Measurements from ENCODE around the gene MIA3. TPM values are rescaled to one million over a fixed set of nuclear protein-coding genes. Genes with fewer than 3 reads are reported as not detected.

Gene MIA3
- total and polyA plus RNA-seq, 9 of the 15 experiments (the other 6 are each of a cell fraction or from before 2014, with no cell fraction given): 21.6 to 89.4 (median 40.8) TPM

DNA sequence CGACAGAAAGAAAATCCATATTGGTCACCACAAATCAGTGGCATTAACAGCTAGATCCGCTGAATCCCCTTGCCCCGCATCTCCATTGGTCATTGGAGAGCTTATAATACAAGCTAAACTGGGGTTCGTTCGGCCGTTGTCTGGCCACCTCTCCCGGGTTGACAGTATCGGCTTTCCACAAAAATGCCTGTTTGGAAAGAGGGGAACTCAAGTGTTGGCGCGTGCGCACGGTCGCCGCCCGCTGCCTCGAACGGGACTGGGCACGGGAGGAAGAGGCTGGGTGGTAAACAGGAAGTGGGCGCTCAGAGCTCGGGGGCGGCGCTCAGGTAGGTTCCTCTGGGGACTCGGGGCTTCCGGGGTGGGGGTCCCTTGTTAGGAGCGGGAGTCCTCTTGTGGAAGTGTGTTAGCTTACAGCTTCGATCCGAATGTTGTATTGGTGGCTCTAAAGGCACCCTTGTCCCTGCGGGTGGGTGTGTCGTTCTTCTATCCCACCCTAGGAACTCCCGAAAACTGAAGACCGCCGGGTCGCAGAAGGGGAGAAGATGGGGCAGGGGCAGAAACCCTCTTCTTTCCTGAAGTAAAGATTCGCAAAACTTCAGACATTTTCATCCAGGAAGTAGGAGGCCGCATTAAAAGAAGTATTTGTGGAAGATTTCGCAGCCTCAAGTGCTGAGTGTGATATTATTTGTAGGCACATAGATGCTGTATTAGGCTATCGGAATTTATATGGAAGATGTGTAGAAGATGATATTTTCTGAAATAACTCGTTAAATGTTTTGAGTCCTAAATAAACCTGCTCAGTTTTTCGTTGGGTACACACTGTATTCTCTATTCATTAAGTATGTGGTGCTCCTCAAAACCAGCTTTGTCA, 95.4 kb downstream of the MIA3 start (continued):
- TF ChIP-seq ZNF79 (CRISPR knock-in tag; IDR thresholded peaks at IDR 0.05; ENCODE audit: low read depth): no peak
- peak in 1 of 2 experiments; percentile 74; a peak in 2 of 4 replicates for TF ChIP-seq SIN3A (IDR thresholded peaks at IDR 0.05; ENCODE audit: borderline replicate concordance in 2 of 2, control insufficient read depth in 1 of 2, low read depth in 2 of 2, low read length in 2 of 2)
- TF ChIP-seq HMG20A (CRISPR knock-in tag; conservative IDR thresholded peaks at IDR 0.05): no peak
- no peak for TF ChIP-seq DIDO1 (tag; IDR thresholded peaks at IDR 0.05; ENCODE audit: low read depth)
- no peak for TF ChIP-seq IFI16 (CRISPR knock-in tag; IDR thresholded peaks at IDR 0.05)
- TF ChIP-seq MEIS2 (IDR thresholded peaks at IDR 0.05; ENCODE audit: partially characterized antibody): peak; percentile 64
- no peak for TF ChIP-seq ZFP1 (CRISPR knock-in tag; IDR thresholded peaks at IDR 0.05)
- TF ChIP-seq TRIM28 (IDR thresholded peaks at IDR 0.05): no peak
- no peak for TF ChIP-seq ZC3H11A (IDR thresholded peaks at IDR 0.05; ENCODE audit: low read depth, low read length)
- TF ChIP-seq ELF2 (CRISPR knock-in tag; IDR thresholded peaks at IDR 0.05): peak; percentile 84
- TF ChIP-seq THAP12 (CRISPR knock-in tag; IDR thresholded peaks at IDR 0.05): no peak
- no peak for TF ChIP-seq HNRNPUL1 (IDR thresholded peaks at IDR 0.05; ENCODE audit: low read length)
- TF ChIP-seq SMARCB1 (IDR thresholded peaks at IDR 0.05; ENCODE audit: insufficient read length, low read depth): no peak
- TF ChIP-seq ZNF134 (CRISPR knock-in tag; conservative IDR thresholded peaks at IDR 0.05): no peak
- no peak for TF ChIP-seq FIP1L1 (IDR thresholded peaks at IDR 0.05; ENCODE audit: low read depth, low read length, poor library complexity, severe bottlenecking)
- no peak for TF ChIP-seq ARID2 (IDR thresholded peaks at IDR 0.05)
- no peak for TF ChIP-seq NUFIP1 (IDR thresholded peaks at IDR 0.05; ENCODE audit: partially characterized antibody)
- TF ChIP-seq ZNF311 (CRISPR knock-in tag; IDR thresholded peaks at IDR 0.05): no peak
- no peak for TF ChIP-seq ZNF23 (CRISPR knock-in tag; IDR thresholded peaks at IDR 0.05)
- TF ChIP-seq ZNF76 (CRISPR knock-in tag; IDR thresholded peaks at IDR 0.05; ENCODE audit: borderline replicate concordance): no peak
- no peak for TF ChIP-seq KLF1 (tag; IDR thresholded peaks at IDR 0.05)
- no peak for TF ChIP-seq XRCC3 (IDR thresholded peaks at IDR 0.05)
- TF ChIP-seq STAT6 (CRISPR knock-in tag; IDR thresholded peaks at IDR 0.05): no peak; the same call in 1 of the 2 replicates
- no peak for TF ChIP-seq ZNF707 (CRISPR knock-in tag; conservative IDR thresholded peaks at IDR 0.05)
- TF ChIP-seq ZNF717 (CRISPR knock-in tag; IDR thresholded peaks at IDR 0.05): no peak
- TF ChIP-seq EHMT2 (IDR thresholded peaks at IDR 0.05): no peak
- no peak for TF ChIP-seq GABPB2 (CRISPR knock-in tag; conservative IDR thresholded peaks at IDR 0.05)
